Activated T-helper 9 cell treated with anti-CD3 and anti-CD28 coated beads, Interleukin-2, amount 50 U/mL, for 16 hours (primary cell): Measurements from ENCODE around the gene SMCO2.
"Not testable (repeated sequence)": the region's sequence is repeated elsewhere in the genome, so short reads cannot be mapped to it uniquely, and the experiment has no call there.

Source experiments
- DNase-seq: peaks from one replicate; pipeline ENCODE4 v3.0.0-alpha.2; 2020; ENCODE audit warnings: low read depth

Gene SMCO2

GRCh38 chr12:27530157-27530922 lies 83.8 kb downstream of the SMCO2 start:
- no peak for DNase-seq

GRCh38 chr12:27531896-27532295 lies 85.4 kb downstream of the SMCO2 start:
- DNase-seq, result no peak

DNA sequence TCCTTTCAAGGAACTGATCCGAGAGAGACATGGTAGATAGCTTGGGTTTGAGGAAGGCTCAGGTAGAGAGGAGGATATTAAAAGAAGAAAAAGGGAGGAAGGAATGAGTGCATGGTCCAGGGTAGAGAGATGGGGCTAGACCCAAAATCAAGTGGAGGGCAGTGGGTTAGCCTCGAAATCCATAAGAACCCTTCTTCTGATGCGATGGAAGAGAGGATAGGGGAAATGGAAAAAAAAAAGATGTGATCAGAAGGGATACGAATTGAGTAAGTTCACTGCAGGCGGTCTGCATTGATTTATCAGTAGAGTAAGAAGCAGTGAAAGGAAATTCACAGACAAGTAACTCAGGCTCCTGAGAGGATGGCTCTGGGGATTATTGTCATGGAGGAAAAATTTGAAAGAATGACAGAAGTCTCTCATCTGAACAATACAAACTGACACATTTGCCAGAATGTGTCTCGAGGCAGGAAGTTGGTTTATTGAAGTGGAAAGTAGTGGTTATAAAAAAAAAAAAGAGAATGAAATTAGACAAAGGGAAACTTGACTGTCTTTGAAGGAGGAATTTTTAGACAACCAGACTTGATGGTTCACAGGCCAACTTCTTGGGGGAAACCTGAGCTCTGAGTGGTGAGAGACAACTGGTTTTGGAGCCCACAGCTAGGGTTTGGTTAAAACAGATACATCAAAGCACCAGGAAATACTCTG lies 87.7 kb downstream of the SMCO2 start:
- no peak for DNase-seq

DNA sequence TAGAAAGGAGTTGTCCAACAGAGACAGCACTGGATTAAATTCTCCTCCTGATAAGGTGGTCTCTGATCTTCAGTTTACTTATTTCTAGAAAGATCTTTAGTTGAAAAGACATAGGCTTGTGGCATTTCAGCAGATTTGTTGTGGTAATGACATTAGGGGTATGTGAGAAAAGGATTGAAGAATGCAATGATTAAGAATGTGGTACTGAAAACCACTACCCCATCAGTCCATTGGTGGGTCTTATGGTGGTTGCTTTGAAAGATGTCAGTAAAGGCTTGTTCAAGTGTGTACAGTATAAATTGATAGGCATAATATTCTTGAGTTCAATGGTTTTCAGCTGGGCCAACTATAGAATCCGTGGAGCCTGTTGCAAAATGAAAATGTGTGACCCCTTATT lies 88.2 kb downstream of the SMCO2 start:
- DNase-seq, result no peak

- DNase-seq, result no peak
Measured at GRCh38 chr12:27535318-27535717, 88.8 kb downstream of the SMCO2 start.

- no peak for DNase-seq
Measured at GRCh38 chr12:27537855-27538675, 91.5 kb downstream of the SMCO2 start.

DNA sequence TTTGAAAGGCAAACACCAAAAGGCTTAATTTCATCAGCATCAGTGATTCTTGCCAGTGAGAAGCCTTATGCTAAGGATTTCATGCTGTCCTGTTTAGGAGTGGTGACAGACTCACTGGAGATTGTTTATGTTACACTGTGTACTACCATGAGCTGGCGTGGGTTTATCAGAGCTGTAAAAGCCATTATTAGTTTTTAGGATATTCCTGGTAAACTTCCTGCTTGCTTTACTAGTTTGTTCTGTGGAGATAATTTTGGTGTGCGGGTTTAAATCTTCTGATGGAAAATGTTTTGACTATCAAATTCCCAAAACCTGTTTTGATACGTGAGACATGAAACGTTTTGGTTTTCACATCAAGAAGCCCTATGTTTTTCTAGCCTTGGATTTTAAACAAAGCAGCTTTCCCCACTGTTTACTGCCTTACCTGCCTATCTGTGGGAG lies 92.7 kb downstream of the SMCO2 start:
- DNase-seq, result no peak

- no peak for DNase-seq
Measured at GRCh38 chr12:27541031-27541719, 94.6 kb downstream of the SMCO2 start.

- no peak for DNase-seq
Measured at GRCh38 chr12:27542628-27543027, 96.1 kb downstream of the SMCO2 start.

GRCh38 chr12:27544858-27545257 lies 98.3 kb downstream of the SMCO2 start:
- not testable (repeated sequence) for DNase-seq

GRCh38 chr12:27545665-27546064 lies 99.1 kb downstream of the SMCO2 start:
- DNase-seq, result no peak

- no peak for DNase-seq
Measured at GRCh38 chr12:27547592-27547991, 101.1 kb downstream of the SMCO2 start.

DNA sequence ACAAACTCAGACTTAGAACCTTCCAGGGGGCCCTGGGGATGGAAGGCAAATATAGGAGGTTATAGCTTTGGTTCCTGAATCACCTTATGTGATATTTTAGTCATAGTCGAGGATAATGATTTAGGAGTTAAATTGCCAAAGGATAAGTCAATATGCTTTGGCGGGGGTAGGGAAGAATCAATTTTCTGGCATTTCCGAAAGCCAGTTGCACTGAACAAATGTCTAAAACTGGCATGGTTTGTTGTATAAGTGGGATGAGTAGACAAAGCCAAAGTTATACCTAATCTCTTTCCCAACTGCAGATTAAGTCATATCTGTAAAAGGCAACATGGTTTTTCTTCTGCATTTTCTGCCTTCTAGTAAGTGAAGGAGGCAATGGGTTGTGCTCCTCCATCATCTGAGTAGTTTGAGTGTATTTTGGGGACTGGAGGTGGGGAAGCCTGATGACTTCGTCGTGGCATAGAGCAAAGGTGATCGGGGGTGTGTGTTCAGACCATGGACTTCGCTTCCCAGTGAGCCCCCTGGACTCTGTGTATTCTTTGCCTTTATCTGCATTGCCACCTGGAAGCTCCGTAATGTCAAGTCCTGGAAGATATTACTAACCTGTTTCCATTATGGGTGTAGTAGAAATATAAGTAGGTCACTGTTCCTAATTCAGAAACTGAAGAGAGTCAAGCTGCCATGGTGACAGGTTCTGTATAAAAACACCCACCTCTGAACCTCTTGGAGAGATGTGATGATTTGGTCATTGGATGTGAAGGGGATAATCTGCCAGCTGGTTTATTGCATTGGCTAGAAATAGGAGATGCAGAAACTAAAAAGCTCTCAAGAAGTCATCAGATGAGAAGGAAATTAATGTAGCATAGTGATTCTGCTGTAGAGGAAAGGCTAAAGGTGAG lies 102.0 kb downstream of the SMCO2 start:
- DNase-seq, result no peak

DNA sequence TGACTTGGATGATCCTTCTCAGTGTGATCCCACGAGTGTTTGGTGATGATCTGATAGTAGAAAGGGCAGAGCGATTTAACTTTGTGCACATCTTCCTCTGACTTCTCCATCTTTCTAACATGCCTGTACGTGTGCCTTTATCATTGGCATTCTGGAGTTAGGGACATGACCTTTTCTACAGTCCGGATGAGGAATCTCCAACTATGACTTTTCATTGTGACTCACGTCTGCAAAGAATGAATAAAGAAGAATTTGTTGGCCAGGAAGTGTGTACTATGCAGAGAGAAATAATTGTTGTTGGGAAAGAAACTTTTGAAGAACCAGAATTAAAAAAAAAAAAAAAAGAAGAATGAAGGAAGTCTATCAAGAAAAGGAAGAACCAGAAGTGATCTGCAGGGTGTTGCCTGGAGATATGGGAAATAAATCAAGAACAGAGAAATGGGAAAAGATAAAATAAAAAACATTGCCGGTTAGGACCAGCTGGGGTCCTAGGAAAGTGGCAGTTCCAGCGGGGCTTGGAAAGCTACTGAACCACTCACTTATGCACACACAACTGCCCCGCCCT lies 102.8 kb downstream of the SMCO2 start:
- DNase-seq, result no peak

- no peak for DNase-seq
Measured at GRCh38 chr12:27549801-27550652, 103.5 kb downstream of the SMCO2 start.

- no peak for DNase-seq
Measured at GRCh38 chr12:27550653-27550975, 104.1 kb downstream of the SMCO2 start.

GRCh38 chr12:27551172-27551840 lies 104.8 kb downstream of the SMCO2 start:
- no peak for DNase-seq
